IPS-NIHi7 (cell line): ENCODE measurements around the gene ZNF234.
"Not testable (repeated sequence)": the region's sequence is repeated elsewhere in the genome, so short reads cannot be mapped to it uniquely, and the experiment has no call there.

ENCODE experiments used
- DNase-seq: peaks from one replicate; pipeline ENCODE4 v3.0.0; 2012; ENCODE audit warnings: mixed read lengths; ENCODE audit errors: extremely low spot score

The ZNF234 gene

GRCh38 chr19:44141191-44142058 is at the start of gene ZNF234:
TSS of gene ZNF234 (plus strand) at chr19:44141554. CDS start at chr19:44144633, 3,079 bp downstream.
- peak; percentile 76 for DNase-seq

- no peak for DNase-seq
These were observed 49.2 kb upstream of the ZNF234 start for GRCh38 chr19:44092108-44092507.

GRCh38 chr19:44093931-44094765 is 47.2 kb upstream of the ZNF234 start, which contains the start of gene ZNF224:
TSS of gene ZNF224 (plus strand) at chr19:44094361. CDS start at chr19:44097874, 3,513 bp downstream.
- peak; percentile 92 for DNase-seq

GRCh38 chr19:44107751-44108150 is 33.6 kb upstream of the ZNF234 start:
- no peak for DNase-seq

GRCh38 chr19:44109458-44109857 is 31.9 kb upstream of the ZNF234 start:
- DNase-seq = no peak

- DNase-seq = peak; percentile 31
These were observed 29.4 kb upstream of the ZNF234 start for GRCh38 chr19:44111910-44112463.

GRCh38 chr19:44112802-44113137 is 28.6 kb upstream of the ZNF234 start:
- DNase-seq = no peak

- peak; percentile 94 for DNase-seq
These were observed 28.1 kb upstream of the ZNF234 start, which contains the start of gene ZNF225 for GRCh38 chr19:44113138-44113783. TSS of gene ZNF225 (plus strand) at chr19:44113399. CDS start at chr19:44115828, 2,429 bp downstream.

GRCh38 chr19:44113784-44114390 is 27.5 kb upstream of the ZNF234 start:
- peak; percentile 15 for DNase-seq

GRCh38 chr19:44121162-44121561 is 20.2 kb upstream of the ZNF234 start:
- not testable (repeated sequence) for DNase-seq

- no peak for DNase-seq
These were observed 9.4 kb upstream of the ZNF234 start for GRCh38 chr19:44131955-44132354.

- DNase-seq = peak; percentile 16
These were observed 692 bp downstream of the ZNF234 start for GRCh38 chr19:44142059-44142433.

GRCh38 chr19:44149776-44150175 is 8.4 kb downstream of the ZNF234 start:
- DNase-seq = no peak

- DNase-seq = no peak
These were observed 10.1 kb downstream of the ZNF234 start for GRCh38 chr19:44151491-44151890.

GRCh38 chr19:44156475-44156874 is 15.1 kb downstream of the ZNF234 start:
- DNase-seq = no peak

GRCh38 chr19:44163789-44164188 is 22.4 kb downstream of the ZNF234 start:
- DNase-seq = no peak

GRCh38 chr19:44164327-44164672 is 22.9 kb downstream of the ZNF234 start:
- DNase-seq = no peak

- peak; percentile 96 for DNase-seq
These were observed 23.5 kb downstream of the ZNF234 start, which contains the start of gene ZNF226 for GRCh38 chr19:44164673-44165512. TSS of gene ZNF226 (plus strand) at chr19:44165100. CDS start at chr19:44170081, 4,981 bp downstream.

- not testable (repeated sequence) for DNase-seq
These were observed 29.3 kb downstream of the ZNF234 start for GRCh38 chr19:44170660-44171059.

- no peak for DNase-seq
These were observed 35.2 kb downstream of the ZNF234 start for GRCh38 chr19:44176590-44176989.
